ENCODE data around the gene SLC6A11. TPM values are rescaled to one million over a fixed set of nuclear protein-coding genes. Genes with fewer than 3 reads are reported as not detected.

The SLC6A11 gene
- total and polyA plus RNA-seq, 2 of the 13 experiments (the other 11 are each of a cell fraction or from before 2014, with no cell fraction given) = 17.9 to 34.5 TPM

DNA sequence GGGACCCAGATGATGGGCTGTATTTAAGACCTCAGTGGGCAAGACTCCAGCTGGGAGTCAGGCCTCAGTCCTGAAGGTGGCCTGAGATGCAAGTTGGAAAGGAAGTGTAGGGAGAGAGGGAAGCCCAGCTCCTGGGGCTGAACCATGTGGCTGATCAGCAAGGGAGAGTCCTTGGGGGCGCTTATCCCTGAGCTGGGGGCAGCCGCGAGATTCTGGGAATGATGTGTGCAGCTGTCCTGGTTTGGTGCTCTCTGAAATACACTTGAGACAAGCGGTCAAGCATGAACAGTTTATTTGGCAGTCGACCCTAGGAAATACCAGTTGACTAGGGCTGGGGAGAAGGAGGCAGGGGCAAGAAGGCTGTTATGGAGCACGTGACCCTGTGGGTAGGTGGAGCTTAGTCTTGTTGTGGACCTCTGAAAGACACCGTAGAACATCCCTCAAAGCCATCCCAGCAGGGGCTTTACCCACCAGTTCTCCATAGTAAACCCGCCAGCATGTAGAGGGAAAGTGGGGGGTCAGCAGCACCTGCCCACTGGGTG lies 41.8 kb upstream of the SLC6A11 start:
- in situ Hi-C loops (cut with HindIII; ENCODE audit: extremely low pct_ligation_motif_present, low pct_unique_long_range_greater_than_20kb) = no loop called here
- TF ChIP-seq, protein P1, sequence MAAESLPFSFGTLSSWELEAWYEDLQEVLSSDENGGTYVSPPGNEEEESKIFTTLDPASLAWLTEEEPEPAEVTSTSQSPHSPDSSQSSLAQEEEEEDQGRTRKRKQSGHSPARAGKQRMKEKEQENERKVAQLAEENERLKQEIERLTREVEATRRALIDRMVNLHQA (CRISPR knock-in tag; IDR thresholded peaks at IDR 0.05) = no peak
- TF ChIP-seq ZNF20 (CRISPR knock-in tag; IDR thresholded peaks at IDR 0.05) (no peak), ZNF672 (CRISPR knock-in tag; IDR thresholded peaks at IDR 0.05) (no peak), CREB1 (IDR thresholded peaks at IDR 0.05) (no peak), CREB1 (CRISPR knock-in tag; IDR thresholded peaks at IDR 0.05) (no peak), ZKSCAN5 (CRISPR knock-in tag; IDR thresholded peaks at IDR 0.05) (no peak), GATAD1 (CRISPR knock-in tag; IDR thresholded peaks at IDR 0.05) (no peak), MZF1 (CRISPR knock-in tag; IDR thresholded peaks at IDR 0.05; ENCODE audit: borderline replicate concordance) (no peak)
- TF ChIP-seq, protein P2, sequence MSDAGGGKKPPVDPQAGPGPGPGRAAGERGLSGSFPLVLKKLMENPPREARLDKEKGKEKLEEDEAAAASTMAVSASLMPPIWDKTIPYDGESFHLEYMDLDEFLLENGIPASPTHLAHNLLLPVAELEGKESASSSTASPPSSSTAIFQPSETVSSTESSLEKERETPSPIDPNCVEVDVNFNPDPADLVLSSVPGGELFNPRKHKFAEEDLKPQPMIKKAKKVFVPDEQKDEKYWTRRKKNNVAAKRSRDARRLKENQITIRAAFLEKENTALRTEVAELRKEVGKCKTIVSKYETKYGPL (CRISPR knock-in tag; IDR thresholded peaks at IDR 0.05) = no peak
- TF ChIP-seq, protein P3, sequence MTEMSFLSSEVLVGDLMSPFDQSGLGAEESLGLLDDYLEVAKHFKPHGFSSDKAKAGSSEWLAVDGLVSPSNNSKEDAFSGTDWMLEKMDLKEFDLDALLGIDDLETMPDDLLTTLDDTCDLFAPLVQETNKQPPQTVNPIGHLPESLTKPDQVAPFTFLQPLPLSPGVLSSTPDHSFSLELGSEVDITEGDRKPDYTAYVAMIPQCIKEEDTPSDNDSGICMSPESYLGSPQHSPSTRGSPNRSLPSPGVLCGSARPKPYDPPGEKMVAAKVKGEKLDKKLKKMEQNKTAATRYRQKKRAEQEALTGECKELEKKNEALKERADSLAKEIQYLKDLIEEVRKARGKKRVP (CRISPR knock-in tag; IDR thresholded peaks at IDR 0.05) = no peak
- TF ChIP-seq, protein P4, sequence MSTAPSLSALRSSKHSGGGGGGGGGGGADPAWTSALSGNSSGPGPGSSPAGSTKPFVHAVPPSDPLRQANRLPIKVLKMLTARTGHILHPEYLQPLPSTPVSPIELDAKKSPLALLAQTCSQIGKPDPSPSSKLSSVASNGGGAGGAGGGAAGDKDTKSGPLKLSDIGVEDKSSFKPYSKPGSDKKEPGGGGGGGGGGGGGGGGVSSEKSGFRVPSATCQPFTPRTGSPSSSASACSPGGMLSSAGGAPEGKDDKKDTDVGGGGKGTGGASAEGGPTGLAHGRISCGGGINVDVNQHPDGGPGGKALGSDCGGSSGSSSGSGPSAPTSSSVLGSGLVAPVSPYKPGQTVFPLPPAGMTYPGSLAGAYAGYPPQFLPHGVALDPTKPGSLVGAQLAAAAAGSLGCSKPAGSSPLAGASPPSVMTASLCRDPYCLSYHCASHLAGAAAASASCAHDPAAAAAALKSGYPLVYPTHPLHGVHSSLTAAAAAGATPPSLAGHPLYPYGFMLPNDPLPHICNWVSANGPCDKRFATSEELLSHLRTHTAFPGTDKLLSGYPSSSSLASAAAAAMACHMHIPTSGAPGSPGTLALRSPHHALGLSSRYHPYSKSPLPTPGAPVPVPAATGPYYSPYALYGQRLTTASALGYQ (CRISPR knock-in tag; IDR thresholded peaks at IDR 0.05) = no peak
- TF ChIP-seq, protein P5, sequence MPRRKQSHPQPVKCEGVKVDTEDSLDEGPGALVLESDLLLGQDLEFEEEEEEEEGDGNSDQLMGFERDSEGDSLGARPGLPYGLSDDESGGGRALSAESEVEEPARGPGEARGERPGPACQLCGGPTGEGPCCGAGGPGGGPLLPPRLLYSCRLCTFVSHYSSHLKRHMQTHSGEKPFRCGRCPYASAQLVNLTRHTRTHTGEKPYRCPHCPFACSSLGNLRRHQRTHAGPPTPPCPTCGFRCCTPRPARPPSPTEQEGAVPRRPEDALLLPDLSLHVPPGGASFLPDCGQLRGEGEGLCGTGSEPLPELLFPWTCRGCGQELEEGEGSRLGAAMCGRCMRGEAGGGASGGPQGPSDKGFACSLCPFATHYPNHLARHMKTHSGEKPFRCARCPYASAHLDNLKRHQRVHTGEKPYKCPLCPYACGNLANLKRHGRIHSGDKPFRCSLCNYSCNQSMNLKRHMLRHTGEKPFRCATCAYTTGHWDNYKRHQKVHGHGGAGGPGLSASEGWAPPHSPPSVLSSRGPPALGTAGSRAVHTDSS (CRISPR knock-in tag; conservative IDR thresholded peaks at IDR 0.05) = no peak
- TF ChIP-seq, protein P6, sequence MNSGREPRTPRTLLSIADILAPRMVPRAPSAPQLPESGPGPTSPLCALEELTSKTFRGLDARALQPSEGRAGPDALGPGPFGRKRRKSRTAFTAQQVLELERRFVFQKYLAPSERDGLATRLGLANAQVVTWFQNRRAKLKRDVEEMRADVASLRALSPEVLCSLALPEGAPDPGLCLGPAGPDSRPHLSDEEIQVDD (CRISPR knock-in tag; IDR thresholded peaks at IDR 0.05; ENCODE audit: borderline replicate concordance) = no peak

More for the DNA sequence above, 41.8 kb upstream of the SLC6A11 start:
- no TSS peak for BruUV-seq (replicated peaks)
- FAIRE-seq (no peak), DNase-seq (ENCODE audit: low spot score) (no peak), ATAC-seq (no peak)
- no peak overlapping the region for H2AFZ ChIP-seq (ENCODE audit: low read length)
- no peaks in the 10 kb centered on the region for H4K20me1 ChIP-seq (ENCODE audit: insufficient read depth, low read length)
- H3K4me2 ChIP-seq (ENCODE audit: low read depth, low read length) = no peak overlapping the region
- H3K27ac ChIP-seq (ENCODE audit: extremely low read length, insufficient read depth, low read length) = no peak overlapping the region
- POLR2A ChIA-PET = no interaction called here
- no peak overlapping the region for H3K9ac ChIP-seq (ENCODE audit: insufficient read depth, low read depth, low read length)
- intact Hi-C loops (cut with micrococcal nuclease; ENCODE audit: unreplicated experiment) = no loop called here
- no peaks in the 10 kb centered on the region for H3K9me3 ChIP-seq (ENCODE audit: low read length)
- WGBS (ENCODE audit: low lambda C conversion rate) = 51% methylated on average over 8 of the region's 8 CpGs
- peaks cover 10% of the 10 kb centered on the region; the same call in 1 of the 2 replicates for H3K4me1 ChIP-seq (ENCODE audit: insufficient read depth, low read length)
- H3K4me3 ChIP-seq (replicated peaks in 1 of 3; ENCODE audit: insufficient read depth in 1 of 3, low read depth in 2 of 3, low read length in 3 of 3) = no peak overlapping the region
- H3K79me2 ChIP-seq (ENCODE audit: insufficient read depth, low read length) = no peaks in the 10 kb centered on the region
- peaks cover 0 to 10% of the 10 kb centered on the region in 2 experiments; a peak in 3 of 5 replicates for H3K27me3 ChIP-seq (ENCODE audit: control insufficient read depth in 1 of 2, insufficient read depth in 2 of 2, low read length in 2 of 2)
- CTCF ChIA-PET (ENCODE audit: low intra/inter-chr PET ratio, low total read pairs) = no interaction called here
- H3K36me3 ChIP-seq (replicated peaks in 1 of 2; ENCODE audit: control insufficient read depth in 1 of 2, insufficient read depth in 2 of 2, low read length in 2 of 2) = no peaks in the 10 kb centered on the region

All from HepG2 (cell line).